Measurements from ENCODE around the gene CDK15.

GRCh38 chr2:201933792-201934237 is 127.5 kb downstream of the CDK15 start:
- TF ChIP-seq GATA2 (IDR thresholded peaks at IDR 0.05; ENCODE audit: low read depth, low read length): no peak
- no peak for TF ChIP-seq GATA3 (IDR thresholded peaks at IDR 0.05; ENCODE audit: low read depth, low read length)
